Measurements from ENCODE around the gene XRRA1.
"Not testable (repeated sequence)": the region's sequence is repeated elsewhere in the genome, so short reads cannot be mapped to it uniquely, and the experiment has no call there.

XRRA1 gene

DNA sequence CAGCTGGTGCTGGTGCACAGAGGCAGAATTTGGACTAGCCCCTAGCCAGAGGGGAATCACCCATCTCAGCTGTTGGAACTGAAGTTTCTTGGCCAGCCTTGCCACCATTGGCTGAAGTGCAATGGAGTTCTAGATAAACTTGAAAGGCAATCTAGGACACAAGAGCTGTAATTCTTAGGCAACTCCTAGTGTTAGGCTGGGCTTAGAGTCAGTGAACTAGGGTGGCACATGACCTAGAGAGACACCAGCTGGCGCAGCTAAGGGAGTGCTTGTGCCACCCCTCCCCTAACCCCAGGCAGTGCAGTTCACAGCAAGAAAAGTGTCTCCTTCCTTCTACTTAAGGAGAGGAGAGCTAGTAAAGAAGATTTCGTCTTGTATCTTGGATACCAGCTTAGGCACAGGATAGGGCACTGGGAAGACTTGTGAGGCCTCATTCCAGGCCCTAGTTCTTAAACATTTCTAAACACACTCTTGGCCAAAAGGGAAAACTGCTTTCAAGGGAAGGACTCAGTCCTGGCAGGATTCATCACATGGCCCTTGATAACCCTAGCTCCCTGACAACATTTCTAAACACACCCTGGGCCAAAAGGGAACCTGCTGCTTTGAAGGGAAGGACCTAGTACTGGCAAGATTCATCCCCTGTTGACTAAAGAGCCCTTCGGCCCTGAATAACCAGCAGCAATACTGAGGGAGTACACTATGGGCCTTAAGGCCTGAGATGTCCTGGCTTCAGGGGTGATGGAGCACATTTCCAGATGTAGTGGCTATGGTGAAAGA, 53.4 kb downstream of the XRRA1 start:
- DNase-seq = no peak

DNA sequence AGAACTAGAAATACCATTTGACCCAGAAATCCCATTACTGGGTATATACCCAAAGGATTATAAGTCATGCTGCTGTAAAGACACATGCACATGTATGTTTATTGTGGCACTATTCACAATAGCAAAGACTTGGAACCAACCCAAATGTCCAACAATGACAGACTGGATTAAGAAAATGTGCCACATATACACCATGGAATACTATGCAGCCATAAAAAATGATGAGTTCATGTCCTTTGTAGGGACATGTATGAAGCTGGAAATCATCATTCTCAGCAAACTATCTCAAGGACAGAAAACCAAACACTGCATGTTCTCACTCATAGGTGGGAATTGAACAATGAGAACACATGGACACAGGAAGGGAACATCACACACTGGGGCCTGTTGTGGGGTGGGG, 55.9 kb downstream of the XRRA1 start:
- DNase-seq = not testable (repeated sequence)

GRCh38 chr11:74877132-74877531, 71.8 kb downstream of the XRRA1 start:
- no peak for DNase-seq

DNA sequence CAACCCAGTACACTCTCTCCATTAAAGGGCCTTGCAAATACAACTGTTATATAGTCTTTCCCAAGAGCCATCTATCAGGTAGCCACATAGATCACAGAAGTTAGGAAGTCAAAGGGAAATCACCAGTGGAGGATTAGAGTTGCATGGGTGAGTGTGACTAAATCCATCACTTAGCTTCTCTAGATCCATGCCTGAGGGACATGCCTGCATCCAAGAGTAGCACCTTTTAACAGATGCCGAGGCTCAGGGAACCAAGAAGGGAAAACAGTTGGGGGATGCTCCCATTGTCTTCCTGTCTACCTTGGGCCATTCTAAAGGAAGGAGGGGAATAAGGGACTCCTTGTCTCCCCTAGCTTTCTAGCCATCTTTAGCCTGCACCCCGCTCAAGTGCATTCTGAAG, 77.9 kb downstream of the XRRA1 start:
- DNase-seq = no peak

DNA sequence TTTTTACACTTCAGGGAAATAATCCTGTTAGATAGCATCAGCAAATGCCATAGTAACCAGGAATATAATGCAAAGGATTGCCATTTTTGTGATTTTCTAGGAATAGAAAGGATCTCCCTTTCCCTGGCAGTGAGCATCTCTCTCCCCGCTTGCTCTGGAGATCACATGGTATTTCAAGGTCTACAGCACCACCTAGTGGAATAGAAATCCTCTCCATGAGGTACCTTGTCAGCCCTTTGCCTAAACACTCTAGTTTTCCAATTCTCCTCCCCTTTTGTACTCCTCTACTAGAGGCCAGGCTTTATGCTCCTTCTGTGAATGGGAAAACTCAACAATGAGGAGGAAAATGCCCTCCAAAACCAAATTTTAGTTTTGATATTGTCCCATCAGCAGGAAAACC, 78.4 kb downstream of the XRRA1 start:
- no peak for DNase-seq

- no peak for DNase-seq
Measured at GRCh38 chr11:74866557-74866956, 82.3 kb downstream of the XRRA1 start.

DNA sequence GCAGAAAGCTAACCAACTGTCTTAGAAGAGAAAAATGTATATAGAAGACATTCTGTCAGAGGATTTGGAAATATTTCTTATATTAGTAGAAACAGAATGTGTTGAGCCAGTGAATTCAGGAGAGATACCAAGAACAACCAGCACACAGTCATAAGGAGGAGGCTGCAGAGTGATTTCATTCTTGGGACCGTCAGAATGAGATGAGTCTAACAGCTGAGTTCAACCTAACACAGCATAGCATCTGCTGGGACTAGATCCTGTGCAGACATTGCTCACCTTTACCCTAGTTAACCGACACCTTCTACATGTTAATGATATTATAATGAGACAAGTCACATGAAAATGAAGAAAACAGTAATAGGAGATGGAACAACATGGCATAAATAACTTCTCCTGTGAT, 85.5 kb downstream of the XRRA1 start:
- no peak for DNase-seq

- DNase-seq = no peak
Measured at GRCh38 chr11:74860743-74861142, 88.1 kb downstream of the XRRA1 start.

GRCh38 chr11:74853223-74853622, 95.7 kb downstream of the XRRA1 start:
- DNase-seq = no peak

GRCh38 chr11:74849525-74850391, 99.1 kb downstream of the XRRA1 start:
- DNase-seq = no peak

DNA sequence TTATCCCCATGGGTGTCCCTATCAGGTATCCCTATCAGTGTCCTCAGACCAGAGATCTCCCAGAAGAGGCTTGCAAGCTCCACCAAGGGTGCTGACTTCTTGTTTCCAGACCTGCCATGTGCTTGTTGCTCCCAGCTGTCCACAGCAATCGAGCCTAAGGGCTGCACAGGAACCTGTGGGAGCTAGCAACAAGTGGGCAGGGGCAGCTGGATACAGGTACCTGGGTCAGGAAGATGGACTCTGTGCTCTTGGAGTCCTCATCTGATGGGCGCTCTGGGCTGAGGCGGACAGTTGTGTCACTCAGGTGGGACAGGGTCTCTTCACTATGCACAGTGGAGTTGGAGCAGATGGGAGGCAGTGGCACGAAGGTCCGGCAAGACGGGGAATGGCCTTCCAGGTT, 101.0 kb downstream of the XRRA1 start:
- DNase-seq = no peak

GRCh38 chr11:74847395-74847794, 101.5 kb downstream of the XRRA1 start:
- DNase-seq = no peak

- no peak for DNase-seq
Measured at GRCh38 chr11:74846770-74847169, 102.1 kb downstream of the XRRA1 start.

GRCh38 chr11:74845978-74846517, 102.8 kb downstream of the XRRA1 start:
- DNase-seq = no peak

GRCh38 chr11:74844865-74845264, 104.0 kb downstream of the XRRA1 start:
- DNase-seq = no peak

- no peak for DNase-seq
Measured at GRCh38 chr11:74844072-74844471, 104.8 kb downstream of the XRRA1 start.

DNA sequence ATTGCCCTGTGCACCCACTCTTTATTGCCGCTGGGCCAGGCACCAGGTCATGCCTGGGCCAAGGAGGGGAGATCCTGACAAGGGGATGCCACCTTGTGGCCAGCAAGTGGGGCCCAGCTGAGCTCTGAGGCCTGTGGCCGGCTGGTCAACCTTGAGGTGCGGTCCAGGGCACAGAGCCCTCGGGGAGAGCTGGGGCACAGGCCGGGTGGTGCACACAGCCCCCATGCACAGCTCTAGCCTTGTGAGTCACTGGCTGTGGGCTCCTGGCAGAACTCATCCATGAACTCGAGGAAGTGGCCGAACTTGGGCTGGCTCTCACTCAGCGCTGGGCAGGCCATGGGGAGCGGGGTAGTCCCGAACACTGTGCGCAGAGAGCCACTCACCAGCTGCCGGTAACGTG, 105.9 kb downstream of the XRRA1 start:
- DNase-seq = no peak

DNA sequence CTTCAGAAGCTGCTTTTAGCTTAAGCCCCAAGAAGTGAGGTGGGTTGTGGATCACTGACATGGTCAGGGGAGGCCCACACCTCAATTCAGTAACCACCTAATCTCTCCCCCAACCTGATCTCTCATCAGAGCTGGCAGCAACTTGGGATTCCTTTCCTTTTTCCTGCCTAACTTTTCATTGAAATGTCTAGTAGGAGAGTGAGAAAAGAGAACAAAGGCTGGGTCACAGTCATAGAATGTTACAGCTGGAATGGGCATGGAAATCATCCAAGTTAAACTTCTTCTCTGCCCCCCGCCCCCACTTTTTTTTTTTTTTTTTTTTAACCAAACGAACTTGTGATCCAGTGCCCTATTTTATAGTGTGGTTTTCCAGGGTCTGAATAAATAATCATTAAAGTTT, 108.4 kb downstream of the XRRA1 start:
- no peak for DNase-seq

- DNase-seq = no peak
Measured at GRCh38 chr11:74839971-74840370, 108.9 kb downstream of the XRRA1 start.

DNA sequence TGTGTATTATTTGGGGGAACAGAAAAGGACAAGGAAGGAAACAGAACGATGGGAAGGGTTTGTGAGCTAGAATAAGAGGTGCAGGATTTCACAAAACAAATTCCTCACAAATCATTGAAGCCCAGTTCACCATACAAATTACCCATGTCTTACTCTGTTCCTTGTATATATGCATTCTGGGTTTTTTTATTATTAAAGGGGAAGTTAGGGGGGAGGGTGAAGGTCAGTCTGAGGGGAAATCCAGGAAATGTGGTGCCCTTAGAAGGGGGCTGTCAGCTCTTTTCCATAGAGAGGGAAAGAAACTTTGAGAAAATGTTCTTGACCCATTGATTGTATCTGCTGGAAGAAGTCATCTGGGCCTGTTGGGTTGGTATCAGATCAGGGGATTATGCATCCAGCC, 109.4 kb downstream of the XRRA1 start:
- DNase-seq = no peak

DNA sequence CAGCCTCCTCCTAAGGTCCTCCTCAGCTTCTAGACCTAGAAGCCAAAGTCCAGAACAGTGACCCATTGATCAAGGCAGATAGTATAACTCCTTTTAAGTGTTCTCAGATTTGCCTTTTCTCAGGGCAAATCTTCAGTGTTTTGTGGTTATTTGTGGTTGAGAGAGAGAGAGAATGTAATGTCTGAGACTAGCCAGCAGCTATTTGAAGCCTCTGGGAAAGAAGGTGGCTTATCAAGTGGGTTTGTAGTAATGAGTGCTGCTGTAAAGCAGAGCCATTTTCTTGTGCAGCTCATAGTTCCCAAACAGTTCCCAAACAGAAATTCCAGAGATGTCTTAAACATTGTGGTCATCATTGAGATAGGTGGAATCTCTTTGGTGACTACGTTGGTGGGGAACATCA, 110.7 kb downstream of the XRRA1 start:
- no peak for DNase-seq

- DNase-seq = no peak
Measured at GRCh38 chr11:74837191-74837590, 111.7 kb downstream of the XRRA1 start.

- no peak for DNase-seq
Measured at GRCh38 chr11:74826901-74827300, 122.0 kb downstream of the XRRA1 start.

- DNase-seq = not testable (repeated sequence)
Measured at GRCh38 chr11:74825596-74825995, 123.3 kb downstream of the XRRA1 start.

Measured in DMS 273 treated with DMSO at 0.1 percent for 48 hours (cell line).